Measurements from ENCODE around the gene HSPA4L. TPM values are rescaled to one million over a fixed set of nuclear protein-coding genes. Genes with fewer than 3 reads are reported as not detected.

HSPA4L gene
- total and polyA plus RNA-seq, 2 of the 4 experiments (the other 2 are of a cell fraction): 0.84 to 2.3 TPM

DNA sequence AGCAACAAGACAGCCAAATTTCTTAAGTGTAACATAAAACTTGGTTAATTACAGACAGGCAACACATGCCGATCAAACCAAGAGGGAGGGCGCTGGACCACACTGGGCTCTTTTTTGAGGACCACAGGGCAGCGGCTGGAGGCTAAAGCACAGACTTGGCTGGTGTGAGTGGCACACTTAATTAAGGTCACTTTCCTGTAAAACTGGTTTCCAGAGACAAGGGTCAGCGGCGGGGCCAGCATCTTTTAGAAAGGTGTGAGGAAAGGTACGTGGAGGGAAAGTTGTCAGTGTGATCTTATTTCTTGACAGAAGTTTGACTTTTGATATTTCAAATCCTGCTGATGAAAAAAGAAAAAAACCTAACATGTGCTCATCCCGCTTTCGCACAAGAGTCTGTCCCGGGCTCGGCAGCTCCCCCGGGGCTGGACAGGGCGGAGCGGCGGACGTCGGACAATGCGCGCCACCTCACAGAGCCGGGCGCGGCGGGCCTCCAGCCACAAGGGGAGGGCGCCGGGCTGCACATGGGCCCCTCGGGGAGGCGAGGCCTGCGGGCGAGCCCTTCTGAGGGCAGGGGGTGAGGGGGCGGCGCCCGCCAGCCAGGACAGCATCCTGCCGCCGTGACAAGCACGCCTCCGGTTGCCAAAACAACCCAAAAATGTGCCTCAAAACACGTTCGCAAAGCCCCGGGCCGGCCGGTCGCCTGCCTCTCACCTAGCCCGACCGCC lies 660 bp upstream of the HSPA4L start:
- Histone ChIP-seq H3K18ac (ENCODE audit: low read depth, low read length) (peak overlapping the region; percentile 8; the same call in 1 of the 2 replicates), H3K9me1 (ENCODE audit: insufficient read depth, low read length) (0 out of 2 replicates have a peak, but pooled peaks cover 3% of the 10 kb centered on the region), H3K4me3 (ENCODE audit: insufficient read depth, low read depth, low read length) (peak overlapping the region; percentile 79), H3K14ac (replicated peaks; ENCODE audit: low read depth, low read length) (peak overlapping the region; percentile 53; the same call in 1 of the 2 replicates), H4K20me1 (ENCODE audit: insufficient read depth, low read length) (no peaks in the 10 kb centered on the region), H4K8ac (ENCODE audit: low read depth in 2 of 2, low read length in 2 of 2) (peak overlapping the region in 1 of 2 experiments; percentile 81; a peak in 3 of 4 replicates), H3K9me3 (ENCODE audit: control insufficient read depth, insufficient read depth, low read length) (no peaks in the 10 kb centered on the region), H2BK15ac (ENCODE audit: low read depth, low read length) (no peak overlapping the region), H4K5ac (ENCODE audit: low read depth, low read length) (no peak overlapping the region; the same call in 1 of the 2 replicates), H2BK20ac (ENCODE audit: low read depth, low read length) (no peak overlapping the region), H3K4ac (ENCODE audit: low read depth, low read length) (peak overlapping the region; percentile 30; the same call in 1 of the 2 replicates), H2BK5ac (ENCODE audit: low read depth, low read length, poor library complexity, severe bottlenecking) (no peak overlapping the region), H3K27me3 (ENCODE audit: control insufficient read depth, insufficient read depth, low read length) (no peaks in the 10 kb centered on the region; the same call in 1 of the 2 replicates), H2AK5ac (ENCODE audit: low read depth, low read length) (peak overlapping the region; percentile 13), H3K4me1 (ENCODE audit: control insufficient read depth, insufficient read depth, low read length) (no peaks in the 10 kb centered on the region), H4K91ac (ENCODE audit: insufficient read depth, low read depth, low read length) (peak overlapping the region; percentile 2; the same call in 1 of the 2 replicates), H3K79me1 (ENCODE audit: low read depth in 1 of 2, low read length in 2 of 2) (no peaks in the 10 kb centered on the region), H3K23ac (ENCODE audit: low read depth, low read length) (0 out of 2 replicates have a peak overlapping the region, but pooled peaks have one; percentile 6), H2AFZ (replicated peaks; ENCODE audit: low read length, poor library complexity) (peak overlapping the region; percentile 97), H2AK9ac (replicated peaks; ENCODE audit: low read depth, low read length, poor library complexity) (peak overlapping the region; percentile 71), H3K36me3 (ENCODE audit: control insufficient read depth, insufficient read depth, low read length) (no peaks in the 10 kb centered on the region), H3K4me2 (ENCODE audit: low read depth, low read length) (peak overlapping the region; percentile 57), H2BK120ac (ENCODE audit: low read depth, low read length) (peak overlapping the region; percentile 7; the same call in 1 of the 2 replicates), H3K56ac (ENCODE audit: extremely low read depth, insufficient read depth, low read length) (no peak overlapping the region; the same call in 1 of the 2 replicates), H3K27ac (ENCODE audit: insufficient read depth, low read length) (peak overlapping the region; percentile 48), H3K9ac (ENCODE audit: low read depth, low read length) (peak overlapping the region; percentile 56)
- ChIA-PET CTCF (no interaction called here), POLR2A (ENCODE audit: unreplicated experiment) (no interaction called here)
- WGBS, 2 experiments (ENCODE audit: extremely low coverage in 2 of 2, insufficient read length in 1 of 2): 4% methylated on average over 9 of the region's 43 CpGs; no CpG with 5 or more reads in 1 of the 2 experiments
- intact Hi-C loops (cut with micrococcal nuclease) (loop anchor here (2.0 to 10.0 kb wide), 3 partner anchors 101 to 279 kb away; partner anchors contain the start of genes ABHD18, LARP1B, MFSD8 and PLK4), dilution Hi-C loops (cut with HindIII; ENCODE audit: low sequenced_read_pairs, unreplicated experiment) (no loop called here), in situ Hi-C loops (cut with MboI; ENCODE audit: low sequenced_read_pairs) (no loop called here)
- BruUV-seq (replicated peaks): no TSS peak
- peak; percentile 15 for DNase-seq
- TF ChIP-seq MAZ (IDR thresholded peaks at IDR 0.05; ENCODE audit: borderline replicate concordance, low read depth, low read length) (peak; percentile 18; the same call in 1 of the 2 replicates), CHD1 (IDR thresholded peaks at IDR 0.05; ENCODE audit: low read depth, low read length) (no peak), POLR2A (IDR thresholded peaks at IDR 0.05; ENCODE audit: low read depth, low read length) (no peak)
- ATAC-seq (ENCODE audit: low read depth): peak; percentile 60
